ENCODE results near the gene TNFRSF1B.

The TNFRSF1B gene

DNA sequence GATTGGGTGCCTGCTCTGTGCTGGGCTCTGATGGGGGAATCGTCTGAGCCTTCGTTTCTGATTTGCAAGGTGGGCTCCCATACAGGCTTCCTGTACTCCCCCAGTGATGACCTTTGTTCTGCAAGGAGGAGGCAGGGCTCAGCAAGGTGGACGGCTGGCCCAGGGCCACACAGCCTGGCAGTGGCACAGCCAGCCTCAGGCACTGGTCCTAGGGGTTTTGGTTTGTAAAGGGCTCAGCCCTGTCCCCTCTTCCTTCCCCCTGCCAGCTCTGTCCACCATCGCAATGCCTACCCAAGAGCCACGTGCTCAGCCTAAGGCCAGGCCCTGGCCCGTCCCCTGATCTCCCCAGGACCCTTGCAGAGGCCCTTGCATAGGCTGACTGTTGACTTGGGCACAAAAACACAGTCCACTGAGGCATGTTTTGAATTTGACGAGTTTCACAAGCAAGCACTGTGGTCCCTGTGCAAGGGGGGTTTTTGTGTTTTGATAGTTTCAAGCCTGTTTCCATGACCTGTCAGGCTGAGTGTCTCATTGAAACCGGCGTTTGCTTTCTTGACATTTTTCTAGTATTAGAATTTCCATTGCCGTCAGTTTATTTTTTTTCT lies 39.5 kb upstream of the TNFRSF1B start:
- TF ChIP-seq, protein P1, sequence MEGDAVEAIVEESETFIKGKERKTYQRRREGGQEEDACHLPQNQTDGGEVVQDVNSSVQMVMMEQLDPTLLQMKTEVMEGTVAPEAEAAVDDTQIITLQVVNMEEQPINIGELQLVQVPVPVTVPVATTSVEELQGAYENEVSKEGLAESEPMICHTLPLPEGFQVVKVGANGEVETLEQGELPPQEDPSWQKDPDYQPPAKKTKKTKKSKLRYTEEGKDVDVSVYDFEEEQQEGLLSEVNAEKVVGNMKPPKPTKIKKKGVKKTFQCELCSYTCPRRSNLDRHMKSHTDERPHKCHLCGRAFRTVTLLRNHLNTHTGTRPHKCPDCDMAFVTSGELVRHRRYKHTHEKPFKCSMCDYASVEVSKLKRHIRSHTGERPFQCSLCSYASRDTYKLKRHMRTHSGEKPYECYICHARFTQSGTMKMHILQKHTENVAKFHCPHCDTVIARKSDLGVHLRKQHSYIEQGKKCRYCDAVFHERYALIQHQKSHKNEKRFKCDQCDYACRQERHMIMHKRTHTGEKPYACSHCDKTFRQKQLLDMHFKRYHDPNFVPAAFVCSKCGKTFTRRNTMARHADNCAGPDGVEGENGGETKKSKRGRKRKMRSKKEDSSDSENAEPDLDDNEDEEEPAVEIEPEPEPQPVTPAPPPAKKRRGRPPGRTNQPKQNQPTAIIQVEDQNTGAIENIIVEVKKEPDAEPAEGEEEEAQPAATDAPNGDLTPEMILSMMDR (IDR thresholded peaks at IDR 0.05) = no peak

DNA sequence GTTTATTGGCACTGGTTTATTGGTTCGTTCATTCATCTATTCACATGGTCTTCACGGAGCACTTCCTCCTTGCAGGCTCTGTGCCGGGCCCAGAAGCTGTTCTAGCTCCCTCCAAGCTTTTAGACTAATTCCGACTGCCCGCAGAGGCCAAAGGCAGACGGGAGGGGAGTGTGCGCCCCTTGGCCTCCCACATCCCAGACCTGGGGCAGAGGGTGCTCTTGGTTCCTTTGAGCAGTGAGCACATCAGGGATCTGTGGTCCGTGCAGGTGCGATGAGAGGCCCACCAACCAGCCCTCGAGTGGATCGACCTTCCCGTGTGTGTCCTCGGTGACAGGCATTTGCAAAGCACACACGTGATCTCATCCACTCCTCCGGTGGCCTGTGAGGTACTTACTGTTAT lies 38.7 kb upstream of the TNFRSF1B start:
- TF ChIP-seq, protein P1 (IDR thresholded peaks at IDR 0.05) = no peak

DNA sequence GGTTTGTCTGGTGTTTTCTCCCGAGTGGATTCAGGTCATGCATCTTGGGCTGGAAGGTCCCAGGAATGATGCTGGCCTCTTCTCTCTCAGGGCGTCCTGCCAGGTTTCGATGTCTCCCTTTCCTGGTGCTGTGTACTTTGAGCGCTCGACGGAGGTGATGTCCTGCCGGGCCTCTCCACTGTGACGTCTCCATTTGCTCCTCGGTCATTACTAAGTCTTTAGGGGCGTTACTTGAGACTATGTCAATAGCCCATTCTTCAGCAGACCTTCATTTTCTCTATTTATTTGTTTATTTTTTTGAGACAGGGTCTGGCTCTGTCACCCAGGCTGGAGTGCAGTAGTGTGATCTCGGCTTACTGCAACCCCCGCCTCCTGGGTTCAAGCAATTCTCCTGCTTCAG lies 37.2 kb upstream of the TNFRSF1B start:
- TF ChIP-seq, protein P1 (IDR thresholded peaks at IDR 0.05) = no peak

DNA sequence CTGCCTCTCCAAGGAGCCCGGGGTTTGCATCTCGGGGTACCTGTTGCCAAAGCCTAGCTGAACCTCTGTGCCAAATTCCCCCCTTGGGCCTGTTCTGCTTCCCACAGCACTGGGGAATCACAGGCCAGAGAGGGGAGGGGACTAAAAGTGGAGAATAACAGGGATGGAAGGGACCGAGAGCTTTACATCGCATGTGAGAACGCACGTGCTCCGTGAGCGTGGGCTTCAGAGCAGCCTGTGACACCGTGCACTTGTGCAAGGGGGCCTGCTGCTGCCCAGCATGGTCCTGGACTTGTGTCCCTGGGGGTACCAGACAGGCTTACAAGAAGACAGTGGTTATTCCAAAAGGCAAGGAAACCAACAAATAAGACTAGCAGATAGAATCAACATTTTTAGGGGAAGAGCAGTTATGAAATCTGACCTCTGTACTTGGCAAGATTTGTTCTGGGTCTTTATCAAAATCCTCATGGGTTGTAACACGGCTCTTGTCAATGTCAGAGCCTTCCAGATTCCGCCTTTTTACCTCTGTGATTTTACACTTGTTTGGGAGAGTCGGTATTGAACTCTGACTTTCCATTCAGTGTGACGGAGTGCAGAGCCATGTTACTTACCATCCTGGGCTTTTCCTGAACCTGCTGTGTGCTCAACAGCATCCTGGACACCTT lies 36.2 kb upstream of the TNFRSF1B start:
- TF ChIP-seq, protein P1 (IDR thresholded peaks at IDR 0.05) = no peak

DNA sequence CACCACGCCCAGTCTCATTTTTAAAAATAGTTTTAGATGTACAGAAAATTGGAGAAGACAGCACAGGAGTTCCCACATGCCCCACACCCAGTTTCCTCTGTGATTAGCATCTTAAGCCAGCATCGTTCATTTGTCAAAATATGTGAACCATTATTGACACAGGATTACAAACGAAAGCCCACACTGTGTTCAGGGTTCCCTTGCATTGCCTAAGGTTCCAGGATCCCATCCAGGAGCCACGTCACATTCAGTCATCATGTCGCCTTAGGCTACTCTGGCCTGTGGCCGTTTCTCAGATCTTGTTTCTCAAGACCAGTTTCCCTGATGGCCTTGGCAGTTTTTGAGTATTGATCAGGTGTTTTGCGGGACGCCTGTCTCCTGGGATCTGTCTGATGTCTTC lies 34.7 kb upstream of the TNFRSF1B start:
- TF ChIP-seq, protein P1 (IDR thresholded peaks at IDR 0.05) = no peak

DNA sequence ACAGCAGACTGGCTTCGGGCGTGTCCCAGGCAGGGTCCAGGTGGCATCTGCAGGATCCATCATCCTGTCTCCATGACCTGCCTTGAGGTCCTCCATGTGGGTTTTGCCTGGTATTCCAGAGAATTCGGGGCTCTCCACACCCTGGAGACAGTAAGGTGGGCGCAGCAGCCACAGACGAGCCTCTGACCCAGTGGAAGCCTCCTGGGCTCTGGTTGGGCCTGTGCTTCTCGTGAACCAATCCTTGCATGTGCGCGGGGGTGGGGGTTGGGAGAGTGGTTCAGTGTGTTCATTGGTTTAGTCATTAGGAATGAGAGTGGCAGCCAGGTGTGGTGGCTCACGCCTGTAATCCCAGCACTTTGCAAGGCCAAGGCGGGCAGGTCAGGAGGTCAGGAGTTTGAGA lies 32.1 kb upstream of the TNFRSF1B start:
- TF ChIP-seq, protein P1 (IDR thresholded peaks at IDR 0.05) = no peak

DNA sequence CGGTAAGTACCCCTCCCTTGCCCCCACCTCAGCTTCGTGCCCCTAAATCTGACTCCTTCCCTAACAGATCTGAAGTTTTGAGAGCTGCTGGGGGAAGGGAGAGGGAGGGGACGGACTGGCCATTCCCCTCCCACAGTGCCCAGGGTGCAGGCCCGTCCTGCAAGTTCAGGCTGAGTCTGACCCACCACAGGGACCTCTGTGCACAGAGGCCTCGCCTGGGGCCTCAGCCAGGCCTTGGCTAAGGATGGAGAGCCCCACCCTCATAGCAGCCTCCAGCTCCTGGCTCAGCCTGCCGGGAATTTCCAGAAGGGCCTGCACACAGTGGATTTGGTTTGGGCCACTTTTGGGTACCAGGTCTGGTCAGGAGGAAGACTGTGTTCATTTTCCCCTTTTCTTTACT lies 31.2 kb upstream of the TNFRSF1B start:
- TF ChIP-seq, protein P1 (IDR thresholded peaks at IDR 0.05) = no peak
